OCI-LY7 (cell line): Measurements from ENCODE around the gene ZCRB1. TPM values are rescaled to one million over a fixed set of nuclear protein-coding genes. Genes with fewer than 3 reads are reported as not detected.

Experiments used
- BruUV-seq: library from RNA; stranded (reverse); fragments of 400-500 nt; replicated peaks from 2 replicates; lab custom pipeline; 2021; lab: Mats Ljungman, UMichigan
- CTCF ChIA-PET: fragments of 300-600 bp; sonication (Branson Sonifier 250); formaldehyde crosslinking; loops from one replicate; lab custom pipeline; 2022; ENCODE audit warnings: antibody characterized with exemption; ENCODE audit not compliant: unreplicated experiment; lab: Charles Lee
- POLR2A ChIA-PET: fragments of 300-600 bp; sonication (Branson Sonifier 250); formaldehyde crosslinking; loops from one replicate; lab custom pipeline; 2022; ENCODE audit warnings: antibody characterized with exemption; lab: Charles Lee
- DNase-seq: peaks from one replicate; pipeline ENCODE4 v3.0.0-alpha.2; 2015; ENCODE audit warnings: low spot score
- H2AFZ ChIP-seq: fragments of 200-600 bp; sonication (generic), shearing (Covaris generic); 2 replicates; pipeline ENCODE4 v1.6.1; 2014; ENCODE audit warnings: mild to moderate bottlenecking, antibody characterized with exemption, low read length, moderate library complexity
- H3K27ac ChIP-seq: fragments of 200-600 bp; sonication (generic); 2 replicates; pipeline ENCODE4 v1.5.1; 2014; ENCODE audit warnings: mixed run types, low read depth, mild to moderate bottlenecking, moderate library complexity, low read length, inconsistent platforms; ENCODE audit not compliant: poor library complexity, severe bottlenecking
- H3K36me3 ChIP-seq: fragments of 200-600 bp; sonication (generic); 2 replicates; pipeline ENCODE4 v1.6.1; 2014; ENCODE audit warnings: mild to moderate bottlenecking, antibody characterized with exemption, low read length, moderate library complexity, mixed read lengths; ENCODE audit not compliant: insufficient read depth
- H3K4me1 ChIP-seq: fragments of 200-600 bp; sonication (generic); 2 replicates; pipeline ENCODE4 v1.5.1; 2014; ENCODE audit warnings: mild to moderate bottlenecking, low read length; ENCODE audit not compliant: insufficient read depth, poor library complexity, severe bottlenecking
- H3K4me2 ChIP-seq: fragments of 200-600 bp; sonication (generic); 2 replicates; pipeline ENCODE4 v1.6.1; 2014; ENCODE audit warnings: mild to moderate bottlenecking, low read length
- H3K4me3 ChIP-seq: fragments of 200-600 bp; sonication (generic); 2 replicates; pipeline ENCODE4 v1.5.1; 2014; ENCODE audit warnings: mild to moderate bottlenecking, low read depth, low read length; ENCODE audit not compliant: poor library complexity, severe bottlenecking
- H3K79me2 ChIP-seq: fragments of 200-600 bp; sonication (generic); 2 replicates; pipeline ENCODE4 v1.6.1; 2016; ENCODE audit warnings: low read depth, mild to moderate bottlenecking, low read length, moderate library complexity, mixed read lengths; ENCODE audit not compliant: insufficient read depth
- H3K9me2 ChIP-seq: fragments of 200-600 bp; sonication (generic); 2 replicates; pipeline ENCODE4 v1.6.1; 2016; ENCODE audit warnings: mild to moderate bottlenecking, low read length, mixed read lengths; ENCODE audit not compliant: insufficient read depth
- H3K9me3 ChIP-seq: fragments of 200-600 bp; sonication (generic); 2 replicates; pipeline ENCODE4 v1.6.1; 2014; ENCODE audit warnings: mild to moderate bottlenecking, mixed run types, low read length, mixed read lengths
- H4K20me1 ChIP-seq: fragments of 200-600 bp; sonication (generic); 2 replicates; pipeline ENCODE4 v1.6.1; 2014; ENCODE audit warnings: mild to moderate bottlenecking, antibody characterized with exemption, low read length, moderate library complexity, mixed read lengths; ENCODE audit not compliant: insufficient read depth
- CTCF ChIP-seq: fragments of 200-600 bp; sonication (generic); conservative IDR thresholded peaks from 2 replicates; pipeline ENCODE4 v1.5.1; 2014; ENCODE audit warnings: mild to moderate bottlenecking, antibody characterized with exemption, low read length, moderate library complexity, mixed read lengths
- EZH2phosphoT487 ChIP-seq: fragments of 200-600 bp; sonication (generic); IDR thresholded peaks from 2 replicates; pipeline ENCODE4 v1.6.1; 2018; ENCODE audit warnings: low read depth, borderline replicate concordance, mild to moderate bottlenecking, mixed run types, antibody characterized with exemption, low read length, moderate library complexity, mixed read lengths
- intact Hi-C: fragments of 100-400 bp; cut with micrococcal nuclease; formaldehyde crosslinking; loops from one replicate; pipeline ENCODE4 v1.10.0; 2022; ENCODE audit not compliant: unreplicated experiment
- total RNA-seq, 2 experiments: library from RNA; depleted of rRNA in 1 of 2; stranded (reverse); fragments of >200 nt in 1 of 2; shearing (Covaris generic) in 1 of 2; gene quantifications; 2 replicates each; pipeline ENCODE4 v1.2.3, GENCODE V29; 2014 to 2022

Gene ZCRB1
- total RNA-seq, 2 experiments from 2014 or later, result 25.7 to 56.0 TPM

GRCh38 chr12:42346403-42347002 lies 20.6 kb upstream of the ZCRB1 start:
- Histone ChIP-seq H2AFZ (no peak overlapping the region), H4K20me1 (0 out of 2 replicates have a peak, but pooled peaks cover 6% of the 10 kb centered on the region), H3K9me3 (0 out of 2 replicates have a peak, but pooled peaks cover 3% of the 10 kb centered on the region), H3K4me3 (no peak overlapping the region), H3K36me3 (peaks cover 67% of the 10 kb centered on the region), H3K79me2 (peaks cover 85% of the 10 kb centered on the region), H3K4me2 (no peak overlapping the region), H3K9me2 (no peaks in the 10 kb centered on the region), H3K27ac (no peak overlapping the region), H3K4me1 (no peaks in the 10 kb centered on the region)
- ChIA-PET POLR2A (interaction anchor here (1.4 kb wide), 1 partner anchor 19 kb away, joined by 4 read pairs; no protein-coding TSS in a partner anchor), CTCF (no interaction called here)
- no peak for DNase-seq
- TF ChIP-seq CTCF (no peak), EZH2phosphoT487 (no peak)
- no TSS peak for BruUV-seq
- intact Hi-C loops, result no loop called here

DNA sequence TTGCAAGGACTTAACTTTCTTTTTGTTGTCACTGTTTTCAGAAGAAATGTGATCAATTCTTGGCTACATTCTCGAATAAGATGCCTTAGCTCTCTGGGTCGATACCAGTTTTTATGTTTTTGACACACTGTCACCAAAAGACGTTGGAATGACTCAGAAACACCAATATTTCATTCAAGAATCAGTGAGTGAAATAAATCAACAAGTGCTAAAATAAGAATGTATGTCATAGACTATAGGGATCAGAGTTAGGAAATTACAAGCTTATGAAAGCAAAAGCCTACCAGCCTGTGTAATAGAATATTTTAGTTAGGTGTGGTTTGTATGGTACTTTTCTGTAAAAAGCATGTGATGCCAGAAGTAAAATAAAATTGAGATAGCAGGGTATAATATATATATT lies 17.8 kb upstream of the ZCRB1 start:
- Histone ChIP-seq H3K4me3 (no peak overlapping the region), H3K9me3 (0 out of 2 replicates have a peak, but pooled peaks cover 3% of the 10 kb centered on the region), H3K4me2 (no peak overlapping the region), H3K4me1 (no peaks in the 10 kb centered on the region), H3K9me2 (no peaks in the 10 kb centered on the region), H3K27ac (no peak overlapping the region), H3K36me3 (peaks cover 76% of the 10 kb centered on the region), H3K79me2 (peaks cover 90% of the 10 kb centered on the region), H2AFZ (no peak overlapping the region), H4K20me1 (peaks cover 6% of the 10 kb centered on the region; the same call in 1 of the 2 replicates)
- TF ChIP-seq CTCF (no peak), EZH2phosphoT487 (no peak)
- CTCF ChIA-PET, result no interaction called here
- no TSS peak for BruUV-seq
- POLR2A ChIA-PET, result no interaction called here
- DNase-seq, result no peak
- intact Hi-C loops, result no loop called here

DNA sequence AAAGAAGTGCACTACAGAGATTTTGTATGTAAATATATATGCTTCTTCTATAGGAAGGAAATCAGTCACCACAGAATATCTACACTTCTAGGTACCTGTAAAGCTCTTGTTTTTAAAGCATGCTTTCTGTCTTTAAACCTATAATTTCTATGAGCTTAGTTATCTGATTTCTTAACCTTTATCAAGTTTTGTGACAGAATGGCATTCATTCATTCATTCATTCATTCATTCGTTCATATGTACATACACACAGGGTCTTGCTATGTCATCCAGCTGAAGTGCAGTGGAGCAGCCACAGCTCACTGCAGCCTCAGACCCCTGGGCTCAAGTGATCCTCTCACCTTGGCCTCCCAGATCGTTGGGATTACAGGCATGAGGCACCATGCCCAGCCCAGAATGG lies 16.1 kb upstream of the ZCRB1 start:
- no TSS peak for BruUV-seq
- Histone ChIP-seq H3K27ac (no peak overlapping the region), H3K9me3 (no peaks in the 10 kb centered on the region), H2AFZ (no peak overlapping the region), H4K20me1 (peaks cover 6% of the 10 kb centered on the region; the same call in 1 of the 2 replicates), H3K36me3 (peaks cover 74% of the 10 kb centered on the region), H3K9me2 (no peaks in the 10 kb centered on the region), H3K4me1 (no peaks in the 10 kb centered on the region), H3K4me3 (no peak overlapping the region), H3K4me2 (no peak overlapping the region), H3K79me2 (peaks cover 83% of the 10 kb centered on the region)
- no peak for DNase-seq
- ChIA-PET CTCF (no interaction called here), POLR2A (interaction anchor here (0.7 to 1.0 kb wide), 3 partner anchors 11 to 35 kb away, joined by 3 to 5 read pairs (median 3); partner anchors contain the start of genes PPHLN1 and ZCRB1)
- no peak for TF ChIP-seq CTCF
- TF ChIP-seq EZH2phosphoT487, result no peak
- intact Hi-C loops, result no loop called here
